ENCODE results near the gene IFI27L2.
"Not testable (repeated sequence)": the region's sequence is repeated elsewhere in the genome, so short reads cannot be mapped to it uniquely, and the experiment has no call there.

Gene IFI27L2

DNA sequence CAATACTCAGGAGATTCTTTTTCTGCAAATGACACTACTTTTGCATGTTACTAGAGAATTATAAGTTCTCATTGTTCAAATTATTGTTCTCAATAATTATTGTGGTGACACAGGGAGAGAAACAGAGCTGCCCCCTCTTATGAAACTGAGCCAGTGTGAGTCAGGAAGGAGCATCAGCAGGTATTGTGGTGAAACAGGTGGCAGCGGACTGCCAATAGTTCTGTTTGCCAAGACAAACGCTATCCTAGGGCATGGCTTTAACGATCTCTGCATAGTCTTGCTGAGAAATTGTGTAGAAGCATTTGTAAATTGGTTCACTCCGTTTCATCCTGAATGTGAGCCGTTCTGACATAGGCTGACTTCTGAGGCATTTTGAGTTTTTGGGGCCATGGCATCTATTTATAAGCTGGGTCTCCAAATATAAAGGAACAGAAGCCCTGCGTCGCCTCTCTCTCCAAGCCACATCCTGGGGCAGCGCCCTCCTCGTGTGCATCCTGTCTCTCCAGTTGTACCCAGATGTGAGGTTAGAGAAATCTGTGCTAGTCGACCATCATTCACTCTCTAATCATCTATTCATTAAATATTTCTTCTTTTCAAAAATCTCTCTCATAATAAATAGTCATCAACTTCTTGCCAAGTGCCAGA, 29.0 kb upstream of the IFI27L2 start:
- no peak for DNase-seq (ENCODE audit: low read depth, low spot score)
- CTCF ChIA-PET, result interaction anchor here (1.1 to 2.5 kb wide), 3 partner anchors 11 to 26 kb away, joined by 5 to 11 read pairs (median 8); no protein-coding TSS in a partner anchor
- no peak overlapping the region for H3K4me3 ChIP-seq (ENCODE audit: low read depth, low read length)
- POLR2A ChIA-PET, result no interaction called here
- TF ChIP-seq, protein P1, sequence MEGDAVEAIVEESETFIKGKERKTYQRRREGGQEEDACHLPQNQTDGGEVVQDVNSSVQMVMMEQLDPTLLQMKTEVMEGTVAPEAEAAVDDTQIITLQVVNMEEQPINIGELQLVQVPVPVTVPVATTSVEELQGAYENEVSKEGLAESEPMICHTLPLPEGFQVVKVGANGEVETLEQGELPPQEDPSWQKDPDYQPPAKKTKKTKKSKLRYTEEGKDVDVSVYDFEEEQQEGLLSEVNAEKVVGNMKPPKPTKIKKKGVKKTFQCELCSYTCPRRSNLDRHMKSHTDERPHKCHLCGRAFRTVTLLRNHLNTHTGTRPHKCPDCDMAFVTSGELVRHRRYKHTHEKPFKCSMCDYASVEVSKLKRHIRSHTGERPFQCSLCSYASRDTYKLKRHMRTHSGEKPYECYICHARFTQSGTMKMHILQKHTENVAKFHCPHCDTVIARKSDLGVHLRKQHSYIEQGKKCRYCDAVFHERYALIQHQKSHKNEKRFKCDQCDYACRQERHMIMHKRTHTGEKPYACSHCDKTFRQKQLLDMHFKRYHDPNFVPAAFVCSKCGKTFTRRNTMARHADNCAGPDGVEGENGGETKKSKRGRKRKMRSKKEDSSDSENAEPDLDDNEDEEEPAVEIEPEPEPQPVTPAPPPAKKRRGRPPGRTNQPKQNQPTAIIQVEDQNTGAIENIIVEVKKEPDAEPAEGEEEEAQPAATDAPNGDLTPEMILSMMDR (IDR thresholded peaks at IDR 0.05; ENCODE audit: insufficient read depth, low read length, missing control alignments), result no peak

DNA sequence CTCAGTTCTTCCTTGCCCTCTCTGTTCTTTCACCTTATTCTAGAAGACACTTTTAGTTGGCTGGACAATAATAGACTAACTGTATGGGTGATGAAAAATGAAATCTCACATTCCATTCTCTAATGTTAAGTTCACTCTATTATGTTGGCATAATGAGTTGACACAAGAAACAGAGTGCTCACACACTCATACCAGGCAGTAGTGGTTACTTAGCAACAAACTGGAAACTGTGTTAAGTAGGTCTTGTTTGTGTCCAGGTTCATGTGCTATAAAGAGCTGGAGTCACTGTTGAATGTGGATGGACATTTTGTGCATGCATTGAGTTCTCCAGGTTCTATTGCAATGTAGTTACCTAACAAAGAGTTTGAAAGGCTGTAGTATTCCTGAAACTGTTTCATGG, 27.8 kb upstream of the IFI27L2 start:
- TF ChIP-seq, protein P1 (IDR thresholded peaks at IDR 0.05; ENCODE audit: insufficient read depth, low read length, missing control alignments), result no peak
- H3K4me3 ChIP-seq (ENCODE audit: low read depth, low read length), result no peak overlapping the region
- DNase-seq (ENCODE audit: low read depth, low spot score), result no peak
- POLR2A ChIA-PET, result no interaction called here
- CTCF ChIA-PET, result interaction anchor here (0.8 to 2.5 kb wide), 4 partner anchors 12 to 25 kb away, joined by 3 to 11 read pairs (median 6); no protein-coding TSS in a partner anchor

DNA sequence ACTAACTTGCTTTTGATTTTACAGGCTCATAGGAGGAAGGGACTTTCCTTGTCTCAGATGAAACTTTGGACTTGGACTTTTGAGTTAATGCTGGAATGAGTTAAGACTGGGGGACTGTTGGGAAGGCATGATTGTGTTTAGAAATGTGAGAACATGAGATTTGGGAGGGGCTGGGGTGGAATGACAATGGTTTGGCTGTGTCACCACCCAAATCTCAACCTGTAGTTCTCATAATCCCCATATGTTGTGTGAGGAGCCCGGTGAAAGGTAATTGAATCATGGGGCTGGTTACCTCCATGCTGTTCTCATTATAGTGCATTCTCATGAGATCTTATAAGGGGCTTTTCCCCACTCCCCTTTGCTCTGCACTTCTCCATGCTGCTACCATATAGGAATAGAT, 26.7 kb upstream of the IFI27L2 start:
- DNase-seq (ENCODE audit: low read depth, low spot score); CTCF ChIA-PET; H3K4me3 ChIP-seq (ENCODE audit: low read depth, low read length); POLR2A ChIA-PET: not testable (repeated sequence)

DNA sequence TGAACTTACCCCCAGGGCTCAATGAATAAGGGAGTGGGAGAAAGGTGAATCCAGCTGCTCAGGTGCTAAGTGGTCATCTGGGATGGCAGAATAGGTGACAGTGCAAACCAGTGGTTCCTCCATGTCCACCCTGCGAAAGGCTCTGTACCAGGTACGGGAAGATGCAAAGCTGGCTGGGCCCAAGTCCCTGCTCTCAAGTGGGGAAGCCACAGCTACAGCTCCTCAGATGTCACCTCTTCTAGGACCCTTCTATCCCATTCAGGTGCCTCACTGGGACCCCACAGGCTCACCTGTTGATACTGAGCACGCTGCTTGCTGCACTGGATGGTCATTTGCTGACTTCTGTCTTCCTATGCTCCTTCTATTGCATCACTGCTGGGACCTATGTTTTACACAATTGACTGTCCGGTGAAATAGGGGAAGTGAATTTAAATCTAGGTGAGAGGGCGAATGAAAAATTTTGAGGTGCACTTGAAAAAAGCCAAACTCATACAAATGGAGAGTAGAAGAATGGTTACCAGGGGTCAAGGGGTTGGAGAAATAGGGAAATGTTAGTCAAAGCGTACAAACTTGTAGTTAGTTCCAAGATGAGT, 24.4 kb upstream of the IFI27L2 start:
- DNase-seq (ENCODE audit: low read depth, low spot score), result no peak
- TF ChIP-seq, protein P1 (IDR thresholded peaks at IDR 0.05; ENCODE audit: insufficient read depth, low read length, missing control alignments), result no peak
- POLR2A ChIA-PET, result no interaction called here
- CTCF ChIA-PET, result interaction anchor here (1.2 to 3.8 kb wide), 3 partner anchors 13 to 21 kb away, joined by 3 to 17 read pairs (median 6); no protein-coding TSS in a partner anchor
- no peak overlapping the region for H3K4me3 ChIP-seq (ENCODE audit: low read depth, low read length)

DNA sequence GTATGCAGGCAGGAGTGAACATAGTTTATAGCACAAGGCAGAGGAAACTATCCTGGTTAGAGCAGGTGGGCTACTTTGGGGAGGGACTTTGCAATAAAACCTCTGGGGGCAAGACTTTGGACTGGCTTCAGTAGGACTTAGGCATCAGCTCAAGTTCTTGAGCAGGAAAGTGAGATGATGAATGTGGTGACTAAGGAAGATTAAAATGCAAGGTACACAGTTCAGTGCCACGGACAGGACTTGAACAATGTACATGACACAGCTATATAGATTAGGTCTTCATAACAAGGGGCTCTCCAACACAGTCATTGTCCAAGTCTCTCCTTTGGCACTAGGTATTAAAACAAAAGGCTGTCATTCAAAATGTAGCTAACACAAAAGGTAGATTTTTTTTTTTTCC, 23.3 kb upstream of the IFI27L2 start:
- TF ChIP-seq, protein P1 (IDR thresholded peaks at IDR 0.05; ENCODE audit: insufficient read depth, low read length, missing control alignments), result no peak
- no peak overlapping the region for H3K4me3 ChIP-seq (ENCODE audit: low read depth, low read length)
- DNase-seq (ENCODE audit: low read depth, low spot score), result no peak
- CTCF ChIA-PET, result interaction anchor here (1.1 to 3.8 kb wide), 5 partner anchors 9 to 22 kb away, joined by 3 to 17 read pairs (median 6); no protein-coding TSS in a partner anchor
- POLR2A ChIA-PET, result no interaction called here

DNA sequence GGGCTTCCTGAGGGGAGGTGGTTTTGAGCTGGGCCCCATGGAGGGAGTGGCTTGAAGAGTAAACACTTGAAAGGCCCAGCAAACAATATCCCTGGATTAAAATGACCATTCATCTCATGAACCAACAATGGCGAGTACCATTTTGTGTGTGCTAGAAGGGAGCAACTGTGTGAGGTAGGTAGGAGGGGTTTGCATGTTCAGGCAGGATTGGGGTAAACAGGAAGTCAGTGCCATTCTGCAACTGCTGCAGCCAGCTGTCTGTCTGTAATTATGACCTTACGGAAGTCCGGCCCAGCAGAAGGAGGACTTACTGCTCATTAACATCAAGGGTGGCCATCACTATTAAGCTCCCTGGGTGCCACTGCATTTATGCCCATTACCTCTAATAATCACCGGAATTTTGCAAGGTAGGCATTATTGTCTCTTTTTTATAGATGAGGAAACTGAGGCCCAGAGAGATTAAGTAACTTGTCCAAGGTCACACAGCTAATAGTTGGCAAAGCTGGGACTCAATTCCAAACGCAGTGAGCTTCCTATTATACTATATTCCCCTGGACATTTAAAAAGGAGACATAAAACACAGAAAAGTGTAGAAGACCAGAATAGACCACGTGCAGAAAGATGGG, 16.6 kb upstream of the IFI27L2 start:
- no peak for DNase-seq (ENCODE audit: low read depth, low spot score)
- ChIA-PET CTCF (interaction anchor here (1.2 to 1.9 kb wide), 3 partner anchors 9 to 16 kb away, joined by 4 to 13 read pairs (median 6); no protein-coding TSS in a partner anchor), POLR2A (no interaction called here)
- TF ChIP-seq, protein P1 (IDR thresholded peaks at IDR 0.05; ENCODE audit: insufficient read depth, low read length, missing control alignments), result no peak
- H3K4me3 ChIP-seq (ENCODE audit: low read depth, low read length), result no peak overlapping the region

Measured in AG04449 (cell line).